Liver (tissue), 9 donors: ENCODE results near the gene INPP5K. TPM values are rescaled to one million over a fixed set of nuclear protein-coding genes. Genes with fewer than 3 reads are reported as not detected.

Experiments
- DNase-seq: peaks from one replicate; pipeline ENCODE4 v3.0.0-alpha.2; 2017; ENCODE audit warnings: low spot score
- H3K27ac ChIP-seq, 2 donors: one replicate each; pipeline ENCODE4 v1.7.0; 2013; ENCODE audit warnings: inconsistent platforms in 2 of 2, low read length in 2 of 2, control low read depth in 1 of 2, low read depth in 1 of 2, mild to moderate bottlenecking in 1 of 2
- H3K27me3 ChIP-seq, 4 donors: one replicate each; pipeline versions ENCODE4 v1.6.1 to v1.7.0; 2013; ENCODE audit warnings: low read length in 3 of 4, inconsistent platforms in 1 of 4, mild to moderate bottlenecking in 1 of 4, moderate library complexity in 1 of 4; ENCODE audit not compliant: control insufficient read depth in 4 of 4, insufficient read depth in 4 of 4
- H3K36me3 ChIP-seq, 4 donors: one replicate each; pipeline versions ENCODE4 v1.6.1 to v1.7.0; 2013; ENCODE audit warnings: low read length in 3 of 4, mild to moderate bottlenecking in 3 of 4, low read depth in 1 of 4, moderate library complexity in 1 of 4; ENCODE audit not compliant: control insufficient read depth in 4 of 4, insufficient read depth in 3 of 4
- H3K4me1 ChIP-seq, 4 donors: one replicate each; pipeline versions ENCODE4 v1.6.1 to v1.7.0; 2013; ENCODE audit warnings: low read length in 3 of 4, mild to moderate bottlenecking in 3 of 4, moderate library complexity in 1 of 4; ENCODE audit not compliant: control insufficient read depth in 4 of 4, insufficient read depth in 4 of 4
- H3K4me3 ChIP-seq, 3 donors: one replicate each; pipeline versions ENCODE4 v1.6.1 to v1.7.0; 2013; ENCODE audit warnings: low read length in 3 of 3, control low read depth in 1 of 3, low read depth in 1 of 3, mild to moderate bottlenecking in 1 of 3
- H3K9ac ChIP-seq, 2 donors: one replicate each; pipeline ENCODE4 v1.7.0; 2013; ENCODE audit warnings: low read length in 2 of 2, mild to moderate bottlenecking in 2 of 2, moderate library complexity in 2 of 2, control low read depth in 1 of 2, low read depth in 1 of 2
- H3K9me3 ChIP-seq, 4 donors: one replicate each; pipeline versions ENCODE4 v1.6.1 to v1.7.0; 2013; ENCODE audit warnings: low read length in 3 of 4; ENCODE audit not compliant: control insufficient read depth in 4 of 4
- EGR1 ChIP-seq, 2 donors: IDR thresholded peaks; 2 replicates each; pipeline ENCODE4 v1.6.1; 2016 to 2018; ENCODE audit warnings: antibody characterized with exemption in 2 of 2, low read depth in 2 of 2
- FOXA1 ChIP-seq: IDR thresholded peaks from 2 replicates; pipeline ENCODE4 v1.6.1; 2016; ENCODE audit warnings: antibody characterized with exemption
- FOXA2 ChIP-seq: IDR thresholded peaks from 2 replicates; pipeline ENCODE4 v1.6.1; 2016; ENCODE audit warnings: antibody characterized with exemption
- GABPA ChIP-seq, 2 donors: IDR thresholded peaks in 1 of 2; conservative IDR thresholded peaks in 1 of 2; 2 replicates each; pipeline ENCODE4 v1.6.1; 2016; ENCODE audit warnings: antibody characterized with exemption in 2 of 2, mild to moderate bottlenecking in 1 of 2, moderate library complexity in 1 of 2
- HNF4A ChIP-seq, 2 donors: conservative IDR thresholded peaks; 2 replicates each; pipeline ENCODE4 v1.6.1; 2016; ENCODE audit warnings: antibody characterized with exemption in 2 of 2, mild to moderate bottlenecking in 2 of 2
- HNF4G ChIP-seq: IDR thresholded peaks from 2 replicates; pipeline ENCODE4 v1.6.1; 2016; ENCODE audit warnings: antibody characterized with exemption
- JUND ChIP-seq, 2 donors: IDR thresholded peaks; 2 replicates each; pipeline ENCODE4 v1.6.1; 2016; ENCODE audit warnings: antibody characterized with exemption in 2 of 2
- NR2F2 ChIP-seq: IDR thresholded peaks from 2 replicates; pipeline ENCODE4 v1.6.1; 2016; ENCODE audit warnings: antibody characterized with exemption
- RAD21 ChIP-seq, 2 donors: IDR thresholded peaks; 2 replicates each; pipeline ENCODE4 v1.6.1; 2016; ENCODE audit warnings: antibody characterized with exemption in 2 of 2, mild to moderate bottlenecking in 2 of 2
- RXRA ChIP-seq, 2 donors: IDR thresholded peaks; 2 replicates each; pipeline ENCODE4 v1.6.1; 2017 to 2018; ENCODE audit warnings: antibody characterized with exemption in 2 of 2, mild to moderate bottlenecking in 1 of 2
- SP1 ChIP-seq: IDR thresholded peaks from 2 replicates; pipeline ENCODE4 v1.6.1; 2018; ENCODE audit warnings: antibody characterized with exemption, mild to moderate bottlenecking
- TAF1 ChIP-seq: conservative IDR thresholded peaks from 2 replicates; pipeline ENCODE4 v1.6.1; 2016; ENCODE audit warnings: antibody characterized with exemption, mild to moderate bottlenecking
- YY1 ChIP-seq: IDR thresholded peaks from 2 replicates; pipeline ENCODE4 v1.6.1; 2016; ENCODE audit warnings: antibody characterized with exemption, mild to moderate bottlenecking
- WGBS: extraction: QIAGEN DNeasy Blood & Tissue Kit; methylation state at CpG from one replicate; pipeline ENCODE4 v1.1.7; 2013; 5-methylcytosine and 5-hydroxymethylcytosine counted together
- polyA plus RNA-seq, 2 donors: library from polyadenylated mRNA; stranded (reverse) in 1 of 2; unstranded in 1 of 2; fragments of 200-250 nt in 1 of 2; fragments of >200 nt in 1 of 2; fragmentation: Nextera tagmentation in 1 of 2; extraction: Ambion mirVana in 1 of 2; gene quantifications; one replicate each; pipeline versions ENCODE4 v1.2.1 to v1.2.3, GENCODE V29; 2013 to 2015
- total RNA-seq, 2 donors: library from RNA; depleted of rRNA; stranded (reverse); fragments of >200 nt; gene quantifications; one replicate each; pipeline ENCODE4 v1.2.3, GENCODE V29; 2014
- TF ChIP-seq, protein P1 (sequence below): IDR thresholded peaks from 2 replicates; pipeline ENCODE4 v1.6.1; 2016; ENCODE audit warnings: antibody characterized with exemption
- TF ChIP-seq, protein P2 (sequence below): IDR thresholded peaks from 2 replicates; pipeline ENCODE4 v1.6.1; 2016; ENCODE audit warnings: antibody characterized with exemption, mild to moderate bottlenecking
- TF ChIP-seq, protein P3 (sequence below): IDR thresholded peaks from 2 replicates; pipeline ENCODE4 v1.6.1; 2016; ENCODE audit warnings: antibody characterized with exemption
- TF ChIP-seq, protein P4 (sequence below): fragments of 150-350 bp; IDR thresholded peaks from 2 replicates; pipeline ENCODE4 v1.5.1; 2017; ENCODE audit warnings: improper control_type of control experiment, low read depth, low read length; ENCODE audit not compliant: missing input control
- TF ChIP-seq, protein P5 (sequence below): IDR thresholded peaks from 2 replicates; pipeline ENCODE4 v1.6.1; 2016; ENCODE audit warnings: antibody characterized with exemption
- donor health status: healthy.
- donor health status: healthy.
- donor health status: healthy.
- donor health status: healthy.
- donor health status: healthy.

Gene INPP5K
- total and polyA plus RNA-seq, 4 donors: 9.9 to 47.1 (median 15.9) TPM

DNA sequence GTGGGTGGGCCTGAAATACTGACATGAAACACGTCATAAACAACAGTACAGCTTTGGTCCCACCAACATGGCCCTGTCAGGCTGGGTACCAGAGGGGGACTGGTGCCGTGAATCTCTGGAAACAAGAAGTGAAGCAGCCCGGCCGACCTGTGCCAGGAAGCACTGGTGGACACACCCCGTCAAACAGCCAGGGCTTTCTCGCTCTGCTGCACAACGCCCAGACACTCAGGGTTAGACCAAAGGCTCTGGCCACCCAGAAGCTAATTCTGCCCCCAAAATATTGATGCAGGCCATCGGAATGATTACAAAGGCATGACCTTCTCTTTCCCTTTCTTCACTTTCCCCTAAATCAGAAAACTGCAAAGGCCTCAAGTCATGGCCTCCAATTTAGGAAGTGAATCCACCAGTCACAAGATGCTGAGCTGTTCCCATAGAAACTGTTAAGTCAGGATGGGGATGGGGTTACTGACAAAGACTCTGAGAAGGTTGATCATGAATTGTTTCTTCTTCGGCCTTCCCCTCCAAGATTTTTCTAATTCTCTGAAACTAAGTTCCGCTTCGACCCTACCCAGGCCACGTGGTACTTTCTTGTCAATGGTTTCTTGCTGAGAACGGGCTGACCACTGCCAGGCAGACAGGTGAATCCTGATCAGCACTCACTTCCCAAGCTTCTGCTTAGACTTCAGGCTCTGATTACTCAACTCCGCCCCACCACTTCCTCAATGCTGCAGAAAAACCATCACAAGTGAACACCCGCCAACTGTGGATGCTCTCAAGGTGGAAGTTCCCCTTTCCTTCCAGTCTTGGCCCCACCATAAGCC lies 39.4 kb upstream of the INPP5K start:
- Histone ChIP-seq H3K4me1 (peaks cover 9 to 39% (median 30%) of the 10 kb centered on the region in 4 donors), H3K36me3 (peaks cover 2 to 14% (median 6%) of the 10 kb centered on the region in 4 donors), H3K9ac (no peak overlapping the region), H3K27me3 (no peaks in the 10 kb centered on the region), H3K27ac (no peak overlapping the region), H3K4me3 (no peak overlapping the region), H3K9me3 (no peaks in the 10 kb centered on the region)
- WGBS: 74% methylated on average over 15 of the region's 15 CpGs
- TF ChIP-seq FOXA2 (no peak), RXRA (IDR thresholded peaks at IDR 0.05) (no peak), NR2F2 (no peak)
- TF ChIP-seq, protein P1, sequence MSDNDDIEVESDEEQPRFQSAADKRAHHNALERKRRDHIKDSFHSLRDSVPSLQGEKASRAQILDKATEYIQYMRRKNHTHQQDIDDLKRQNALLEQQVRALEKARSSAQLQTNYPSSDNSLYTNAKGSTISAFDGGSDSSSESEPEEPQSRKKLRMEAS: no peak
- no peak for DNase-seq

DNA sequence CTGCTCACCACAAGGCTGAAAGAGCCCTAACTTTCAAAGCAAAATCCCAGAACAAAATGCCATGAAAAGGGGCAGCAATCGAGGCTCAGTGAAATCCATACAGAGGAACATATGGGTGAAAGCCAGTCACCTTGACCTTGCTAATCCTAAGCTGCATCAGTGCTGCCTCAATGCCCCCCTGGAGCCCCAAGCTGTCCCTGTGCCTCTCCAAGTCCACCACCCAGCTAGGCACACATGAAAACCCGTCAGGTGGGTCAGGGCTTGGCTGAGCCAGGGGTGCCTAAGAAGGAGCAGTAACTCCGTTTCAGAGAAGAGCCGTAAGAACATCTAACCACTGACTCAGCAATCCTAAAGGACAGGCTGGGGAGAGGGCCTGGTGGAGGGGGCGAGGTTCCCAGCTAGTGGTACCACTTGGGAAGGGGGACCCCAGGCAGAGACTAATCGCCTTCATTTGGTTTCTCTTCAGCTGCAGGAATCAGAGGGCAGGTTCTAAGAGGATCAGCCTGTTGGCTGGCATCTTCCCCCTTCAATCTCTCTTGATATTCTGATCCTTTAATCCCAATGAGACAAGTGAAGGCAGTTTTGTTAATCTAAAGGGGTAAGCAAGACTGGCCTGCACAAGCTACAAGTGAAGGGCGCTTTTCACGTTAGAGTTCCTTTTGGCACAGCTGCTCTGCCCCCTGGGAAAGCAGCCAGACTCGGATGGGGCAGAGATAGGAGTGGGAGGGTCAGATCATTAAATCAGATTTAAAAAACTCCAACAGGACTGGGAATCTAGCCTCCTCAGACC lies 38.5 kb upstream of the INPP5K start:
- 65% methylated on average over 9 of the region's 9 CpGs for WGBS
- H3K4me1 ChIP-seq: peaks cover 7 to 31% (median 24%) of the 10 kb centered on the region in 4 donors
- no peak overlapping the region for H3K4me3 ChIP-seq
- no peak overlapping the region for H3K9ac ChIP-seq
- TF ChIP-seq GABPA (IDR thresholded peaks at IDR 0.05 in 1 of 2, conservative IDR thresholded peaks at IDR 0.05 in 1 of 2) (no peak), YY1 (no peak), JUND (IDR thresholded peaks at IDR 0.05) (no peak), NR2F2 (no peak), HNF4G (no peak), FOXA2 (no peak), SP1 (no peak), TAF1 (no peak), RXRA (IDR thresholded peaks at IDR 0.05) (no peak), FOXA1 (no peak), HNF4A (conservative IDR thresholded peaks at IDR 0.05) (no peak), EGR1 (IDR thresholded peaks at IDR 0.05; ENCODE audit: low read depth in 2 of 2) (no peak), RAD21 (IDR thresholded peaks at IDR 0.05) (no peak)
- TF ChIP-seq, protein P1: no peak
- TF ChIP-seq, protein P2, sequence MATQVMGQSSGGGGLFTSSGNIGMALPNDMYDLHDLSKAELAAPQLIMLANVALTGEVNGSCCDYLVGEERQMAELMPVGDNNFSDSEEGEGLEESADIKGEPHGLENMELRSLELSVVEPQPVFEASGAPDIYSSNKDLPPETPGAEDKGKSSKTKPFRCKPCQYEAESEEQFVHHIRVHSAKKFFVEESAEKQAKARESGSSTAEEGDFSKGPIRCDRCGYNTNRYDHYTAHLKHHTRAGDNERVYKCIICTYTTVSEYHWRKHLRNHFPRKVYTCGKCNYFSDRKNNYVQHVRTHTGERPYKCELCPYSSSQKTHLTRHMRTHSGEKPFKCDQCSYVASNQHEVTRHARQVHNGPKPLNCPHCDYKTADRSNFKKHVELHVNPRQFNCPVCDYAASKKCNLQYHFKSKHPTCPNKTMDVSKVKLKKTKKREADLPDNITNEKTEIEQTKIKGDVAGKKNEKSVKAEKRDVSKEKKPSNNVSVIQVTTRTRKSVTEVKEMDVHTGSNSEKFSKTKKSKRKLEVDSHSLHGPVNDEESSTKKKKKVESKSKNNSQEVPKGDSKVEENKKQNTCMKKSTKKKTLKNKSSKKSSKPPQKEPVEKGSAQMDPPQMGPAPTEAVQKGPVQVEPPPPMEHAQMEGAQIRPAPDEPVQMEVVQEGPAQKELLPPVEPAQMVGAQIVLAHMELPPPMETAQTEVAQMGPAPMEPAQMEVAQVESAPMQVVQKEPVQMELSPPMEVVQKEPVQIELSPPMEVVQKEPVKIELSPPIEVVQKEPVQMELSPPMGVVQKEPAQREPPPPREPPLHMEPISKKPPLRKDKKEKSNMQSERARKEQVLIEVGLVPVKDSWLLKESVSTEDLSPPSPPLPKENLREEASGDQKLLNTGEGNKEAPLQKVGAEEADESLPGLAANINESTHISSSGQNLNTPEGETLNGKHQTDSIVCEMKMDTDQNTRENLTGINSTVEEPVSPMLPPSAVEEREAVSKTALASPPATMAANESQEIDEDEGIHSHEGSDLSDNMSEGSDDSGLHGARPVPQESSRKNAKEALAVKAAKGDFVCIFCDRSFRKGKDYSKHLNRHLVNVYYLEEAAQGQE: no peak
- TF ChIP-seq, protein P3, sequence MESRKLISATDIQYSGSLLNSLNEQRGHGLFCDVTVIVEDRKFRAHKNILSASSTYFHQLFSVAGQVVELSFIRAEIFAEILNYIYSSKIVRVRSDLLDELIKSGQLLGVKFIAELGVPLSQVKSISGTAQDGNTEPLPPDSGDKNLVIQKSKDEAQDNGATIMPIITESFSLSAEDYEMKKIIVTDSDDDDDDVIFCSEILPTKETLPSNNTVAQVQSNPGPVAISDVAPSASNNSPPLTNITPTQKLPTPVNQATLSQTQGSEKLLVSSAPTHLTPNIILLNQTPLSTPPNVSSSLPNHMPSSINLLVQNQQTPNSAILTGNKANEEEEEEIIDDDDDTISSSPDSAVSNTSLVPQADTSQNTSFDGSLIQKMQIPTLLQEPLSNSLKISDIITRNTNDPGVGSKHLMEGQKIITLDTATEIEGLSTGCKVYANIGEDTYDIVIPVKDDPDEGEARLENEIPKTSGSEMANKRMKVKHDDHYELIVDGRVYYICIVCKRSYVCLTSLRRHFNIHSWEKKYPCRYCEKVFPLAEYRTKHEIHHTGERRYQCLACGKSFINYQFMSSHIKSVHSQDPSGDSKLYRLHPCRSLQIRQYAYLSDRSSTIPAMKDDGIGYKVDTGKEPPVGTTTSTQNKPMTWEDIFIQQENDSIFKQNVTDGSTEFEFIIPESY: no peak
- TF ChIP-seq, protein P4, sequence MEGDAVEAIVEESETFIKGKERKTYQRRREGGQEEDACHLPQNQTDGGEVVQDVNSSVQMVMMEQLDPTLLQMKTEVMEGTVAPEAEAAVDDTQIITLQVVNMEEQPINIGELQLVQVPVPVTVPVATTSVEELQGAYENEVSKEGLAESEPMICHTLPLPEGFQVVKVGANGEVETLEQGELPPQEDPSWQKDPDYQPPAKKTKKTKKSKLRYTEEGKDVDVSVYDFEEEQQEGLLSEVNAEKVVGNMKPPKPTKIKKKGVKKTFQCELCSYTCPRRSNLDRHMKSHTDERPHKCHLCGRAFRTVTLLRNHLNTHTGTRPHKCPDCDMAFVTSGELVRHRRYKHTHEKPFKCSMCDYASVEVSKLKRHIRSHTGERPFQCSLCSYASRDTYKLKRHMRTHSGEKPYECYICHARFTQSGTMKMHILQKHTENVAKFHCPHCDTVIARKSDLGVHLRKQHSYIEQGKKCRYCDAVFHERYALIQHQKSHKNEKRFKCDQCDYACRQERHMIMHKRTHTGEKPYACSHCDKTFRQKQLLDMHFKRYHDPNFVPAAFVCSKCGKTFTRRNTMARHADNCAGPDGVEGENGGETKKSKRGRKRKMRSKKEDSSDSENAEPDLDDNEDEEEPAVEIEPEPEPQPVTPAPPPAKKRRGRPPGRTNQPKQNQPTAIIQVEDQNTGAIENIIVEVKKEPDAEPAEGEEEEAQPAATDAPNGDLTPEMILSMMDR: no peak
- TF ChIP-seq, protein P5, sequence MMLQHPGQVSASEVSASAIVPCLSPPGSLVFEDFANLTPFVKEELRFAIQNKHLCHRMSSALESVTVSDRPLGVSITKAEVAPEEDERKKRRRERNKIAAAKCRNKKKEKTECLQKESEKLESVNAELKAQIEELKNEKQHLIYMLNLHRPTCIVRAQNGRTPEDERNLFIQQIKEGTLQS: no peak
- DNase-seq: no peak
- no peaks in the 10 kb centered on the region for H3K27me3 ChIP-seq
- H3K27ac ChIP-seq: no peak overlapping the region
- peaks cover 2 to 20% (median 12%) of the 10 kb centered on the region in 4 donors for H3K36me3 ChIP-seq
- no peaks in the 10 kb centered on the region for H3K9me3 ChIP-seq
